GM12874 (cell line): ENCODE measurements around the gene C14orf119.

Experiments used
- TF ChIP-seq, protein P1 (sequence below): IDR thresholded peaks from 2 replicates; pipeline ENCODE4 v1.5.1; 2011; ENCODE audit warnings: low read depth, mild to moderate bottlenecking, control low read depth, low read length, moderate library complexity; ENCODE audit not compliant: insufficient read depth

The C14orf119 gene

GRCh38 chr14:23146351-23146910 is 51.1 kb downstream of the C14orf119 start:
- TF ChIP-seq, protein P1, sequence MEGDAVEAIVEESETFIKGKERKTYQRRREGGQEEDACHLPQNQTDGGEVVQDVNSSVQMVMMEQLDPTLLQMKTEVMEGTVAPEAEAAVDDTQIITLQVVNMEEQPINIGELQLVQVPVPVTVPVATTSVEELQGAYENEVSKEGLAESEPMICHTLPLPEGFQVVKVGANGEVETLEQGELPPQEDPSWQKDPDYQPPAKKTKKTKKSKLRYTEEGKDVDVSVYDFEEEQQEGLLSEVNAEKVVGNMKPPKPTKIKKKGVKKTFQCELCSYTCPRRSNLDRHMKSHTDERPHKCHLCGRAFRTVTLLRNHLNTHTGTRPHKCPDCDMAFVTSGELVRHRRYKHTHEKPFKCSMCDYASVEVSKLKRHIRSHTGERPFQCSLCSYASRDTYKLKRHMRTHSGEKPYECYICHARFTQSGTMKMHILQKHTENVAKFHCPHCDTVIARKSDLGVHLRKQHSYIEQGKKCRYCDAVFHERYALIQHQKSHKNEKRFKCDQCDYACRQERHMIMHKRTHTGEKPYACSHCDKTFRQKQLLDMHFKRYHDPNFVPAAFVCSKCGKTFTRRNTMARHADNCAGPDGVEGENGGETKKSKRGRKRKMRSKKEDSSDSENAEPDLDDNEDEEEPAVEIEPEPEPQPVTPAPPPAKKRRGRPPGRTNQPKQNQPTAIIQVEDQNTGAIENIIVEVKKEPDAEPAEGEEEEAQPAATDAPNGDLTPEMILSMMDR = no peak

DNA sequence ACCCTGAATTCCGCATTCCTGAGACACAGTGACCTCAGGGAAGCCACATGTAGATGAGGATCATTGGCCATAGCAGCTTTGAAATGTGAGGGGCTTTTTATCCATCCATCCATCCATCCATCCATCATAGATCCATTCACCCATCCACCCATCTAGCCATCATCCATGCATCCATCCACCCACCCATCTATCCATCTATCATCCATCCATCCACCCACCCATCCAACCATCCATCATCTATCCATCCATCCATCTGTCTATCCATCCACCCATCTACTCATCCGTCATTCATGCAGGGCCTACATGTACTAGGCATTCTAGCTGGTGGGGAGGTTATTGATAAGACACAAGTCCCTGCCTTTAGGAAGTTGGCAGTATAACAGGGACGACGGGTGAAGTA is 51.7 kb downstream of the C14orf119 start:
- TF ChIP-seq, protein P1 = no peak

GRCh38 chr14:23147676-23148075 is 52.4 kb downstream of the C14orf119 start:
- TF ChIP-seq, protein P1 = no peak

DNA sequence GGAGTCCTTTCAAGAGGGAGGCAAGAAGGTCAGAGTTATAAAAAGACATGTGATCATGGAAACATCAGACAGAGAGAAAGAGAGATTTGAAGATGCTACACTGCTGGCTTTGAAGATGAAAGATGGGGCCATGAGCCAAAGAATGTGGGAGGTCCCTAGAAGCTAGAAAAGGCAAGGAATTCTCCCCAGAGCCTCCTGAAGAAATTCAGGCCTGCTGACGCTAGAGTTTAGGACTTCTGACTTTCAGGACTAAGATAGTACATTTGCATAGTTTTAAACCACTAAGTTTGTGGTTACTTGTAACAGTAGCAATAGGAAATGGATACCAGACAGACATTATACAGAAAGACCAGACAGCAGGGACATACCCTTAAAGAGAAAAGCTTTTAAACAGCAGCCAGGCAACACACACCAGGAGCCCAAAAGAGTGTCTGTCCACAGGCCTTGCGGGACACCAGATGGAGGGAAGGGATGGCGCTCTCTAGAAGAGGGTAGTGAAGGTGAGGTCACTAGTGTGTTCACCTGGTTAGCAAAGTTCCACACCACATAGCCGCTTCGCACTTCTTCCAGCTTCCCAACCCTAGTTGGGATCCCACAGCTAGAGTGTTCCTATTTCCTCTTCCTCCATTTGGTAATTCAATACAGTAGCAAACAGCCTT is 53.4 kb downstream of the C14orf119 start:
- TF ChIP-seq, protein P1 = no peak

GRCh38 chr14:23149745-23150144 is 54.4 kb downstream of the C14orf119 start:
- TF ChIP-seq, protein P1 = no peak
